HEK293T (cell line): Measurements from ENCODE around the gene CLASP1.

Experiments
- BHLHE40 ChIP-seq: fragments of 450-650 bp; IDR thresholded peaks from 2 replicates; pipeline ENCODE4 v1.6.1; 2016; ENCODE audit warnings: mild to moderate bottlenecking, moderate library complexity, borderline replicate concordance
- SUZ12 ChIP-seq: fragments of 450-650 bp; IDR thresholded peaks from 2 replicates; pipeline ENCODE4 v1.6.1; 2016; ENCODE audit warnings: mild to moderate bottlenecking
- TF ChIP-seq, protein P1 (sequence below): fragments of 450-650 bp; IDR thresholded peaks from 2 replicates; pipeline ENCODE4 v1.6.1; 2016

DNA sequence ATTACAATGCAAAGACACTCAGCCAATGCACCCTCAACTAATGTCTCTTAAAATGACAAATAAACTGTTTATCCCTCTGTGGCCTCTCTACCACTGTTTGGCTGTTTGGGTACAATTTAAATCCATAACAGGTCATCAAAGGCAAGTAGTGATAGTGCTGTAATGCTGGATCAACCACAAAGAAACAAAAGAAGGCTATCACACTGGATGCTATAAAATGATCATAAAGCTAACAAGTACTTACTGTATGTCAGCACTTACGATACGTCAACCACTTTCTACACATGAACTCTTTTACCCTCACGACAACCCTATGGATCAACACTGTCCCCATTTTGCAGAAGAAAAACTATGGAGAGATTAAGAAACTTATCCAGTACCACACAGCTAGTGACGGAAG lies 64.5 kb downstream of the CLASP1 start:
- TF ChIP-seq BHLHE40 = no peak
- TF ChIP-seq, protein P1, sequence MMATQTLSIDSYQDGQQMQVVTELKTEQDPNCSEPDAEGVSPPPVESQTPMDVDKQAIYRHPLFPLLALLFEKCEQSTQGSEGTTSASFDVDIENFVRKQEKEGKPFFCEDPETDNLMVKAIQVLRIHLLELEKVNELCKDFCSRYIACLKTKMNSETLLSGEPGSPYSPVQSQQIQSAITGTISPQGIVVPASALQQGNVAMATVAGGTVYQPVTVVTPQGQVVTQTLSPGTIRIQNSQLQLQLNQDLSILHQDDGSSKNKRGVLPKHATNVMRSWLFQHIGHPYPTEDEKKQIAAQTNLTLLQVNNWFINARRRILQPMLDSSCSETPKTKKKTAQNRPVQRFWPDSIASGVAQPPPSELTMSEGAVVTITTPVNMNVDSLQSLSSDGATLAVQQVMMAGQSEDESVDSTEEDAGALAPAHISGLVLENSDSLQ = no peak
- no peak for TF ChIP-seq SUZ12
